HG03565 (cell line): ENCODE measurements around the gene PPP2R2B.

Source experiments
- ATAC-seq: cut with Tn5 transposase; IDR thresholded peaks from one replicate; pipeline ENCODE4 v1.9.1; 2021; ENCODE audit warnings: mild to moderate bottlenecking, moderate library complexity; ENCODE audit not compliant: unreplicated experiment

The PPP2R2B gene

GRCh38 chr5:146667633-146668272 lies 210.8 kb downstream of the PPP2R2B start:
- no peak for ATAC-seq

DNA sequence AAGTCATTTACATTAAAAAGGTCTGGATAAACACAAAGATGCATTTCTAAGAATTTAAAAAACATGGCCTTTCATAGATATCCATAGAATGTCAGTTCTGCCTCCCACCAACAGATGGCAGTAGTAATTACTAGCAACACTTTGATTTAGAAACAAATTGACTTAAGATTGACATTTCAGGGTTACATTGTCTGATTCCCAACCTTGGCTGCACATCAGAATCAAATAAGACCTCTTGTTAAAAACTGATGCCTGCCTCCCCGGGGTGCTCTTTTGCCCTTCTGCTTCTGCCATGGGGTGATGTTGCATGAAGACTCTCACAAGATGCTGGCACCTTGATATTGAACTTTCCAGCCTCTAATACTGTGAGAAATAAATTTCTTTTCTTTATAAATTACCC lies 216.3 kb downstream of the PPP2R2B start:
- peak; percentile 47 for ATAC-seq

DNA sequence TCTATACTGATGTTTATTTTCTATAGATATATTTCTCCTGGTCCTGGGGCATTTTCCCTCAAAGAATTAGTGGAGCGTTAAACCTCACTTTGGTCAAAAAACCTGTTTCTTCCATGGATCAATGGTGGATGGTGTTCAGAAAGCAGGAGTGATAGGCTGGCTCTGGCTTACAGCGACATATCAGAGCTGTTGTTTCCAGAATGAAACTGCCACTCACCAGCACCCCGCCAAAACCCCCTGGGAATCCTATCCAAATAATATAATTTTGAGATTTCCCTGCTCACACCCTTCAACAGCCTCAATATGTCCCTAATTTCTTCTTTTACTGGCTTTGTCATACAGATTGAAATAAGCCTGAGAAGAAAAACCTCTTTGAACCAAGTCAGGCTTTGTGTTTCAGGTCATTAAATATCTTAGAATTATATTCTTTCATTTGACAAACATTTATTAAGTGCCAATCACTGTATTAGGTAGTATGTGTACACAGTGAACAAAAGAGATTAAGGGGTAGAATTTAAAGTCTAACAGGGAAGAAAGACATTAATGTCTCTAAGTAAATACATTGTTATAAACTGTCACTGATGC lies 218.1 kb downstream of the PPP2R2B start:
- ATAC-seq: no peak

GRCh38 chr5:146659961-146660360 lies 218.6 kb downstream of the PPP2R2B start:
- ATAC-seq: no peak

- ATAC-seq: no peak
Observed at GRCh38 chr5:146656703-146657102, 221.9 kb downstream of the PPP2R2B start.

DNA sequence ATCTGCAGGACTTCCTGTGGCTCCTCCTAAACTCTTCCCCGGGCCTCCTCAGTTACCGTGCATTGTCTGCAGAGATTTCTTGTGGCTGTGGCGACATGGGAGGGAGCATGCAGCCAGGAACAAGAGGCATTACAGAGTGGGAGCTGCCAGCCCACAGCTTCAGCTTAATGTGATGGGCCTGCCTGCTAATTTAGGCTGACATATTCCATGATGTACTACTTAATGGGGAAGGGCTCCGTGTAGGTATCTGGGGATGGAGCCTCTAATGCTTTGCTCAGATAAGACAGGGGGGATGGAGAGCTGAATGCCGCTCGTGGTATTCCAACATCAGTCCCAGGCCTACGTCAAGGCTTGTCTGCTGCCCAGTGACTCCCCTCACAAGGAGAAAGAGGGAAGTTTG lies 225.0 kb downstream of the PPP2R2B start:
- ATAC-seq: no peak

DNA sequence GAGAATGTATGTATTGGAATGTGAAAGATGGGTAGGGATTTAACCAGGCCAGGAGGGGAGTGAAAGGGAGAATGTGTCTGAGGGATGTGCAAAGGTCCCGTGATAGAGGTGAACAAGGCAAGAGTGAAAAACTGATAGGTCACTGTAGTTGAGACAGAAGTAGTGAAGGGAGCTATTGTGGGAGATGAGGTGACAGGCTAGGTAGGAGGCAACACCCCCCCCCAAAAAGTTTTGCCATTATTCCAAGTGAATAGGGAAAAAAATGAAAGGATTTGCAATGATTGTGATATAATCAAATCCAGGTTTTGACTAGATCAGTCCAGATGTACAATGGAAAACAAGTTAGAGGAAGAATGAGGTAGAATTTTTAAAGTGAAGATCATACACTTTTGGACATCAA lies 226.0 kb downstream of the PPP2R2B start:
- no peak for ATAC-seq

DNA sequence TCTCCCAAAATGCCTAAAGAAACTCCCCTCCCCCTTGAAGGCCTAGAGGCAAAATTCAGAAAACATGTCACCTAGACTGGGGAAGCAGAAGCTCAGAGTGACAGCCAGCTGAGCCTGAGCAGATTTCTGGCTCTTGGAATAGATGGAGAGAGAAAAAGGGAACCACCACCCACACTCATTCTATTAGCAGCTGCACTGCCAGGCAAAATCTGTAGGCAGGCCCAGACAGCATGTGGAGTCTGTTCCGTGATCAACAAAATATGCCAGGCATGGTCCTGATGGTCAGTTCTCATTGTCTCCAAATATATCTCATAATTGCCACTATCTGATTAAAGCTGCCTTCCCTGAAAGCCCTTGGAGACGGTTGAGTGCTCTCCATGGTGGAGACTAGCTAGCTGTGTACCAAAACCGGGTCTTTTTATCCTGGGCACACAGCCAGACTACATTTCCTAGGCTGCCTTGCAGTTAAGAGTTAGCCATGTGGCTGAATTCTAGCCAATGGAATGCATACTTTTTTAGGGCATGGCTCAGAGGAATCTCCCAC lies 230.8 kb downstream of the PPP2R2B start:
- ATAC-seq: no peak

- no peak for ATAC-seq
Observed at GRCh38 chr5:146646441-146646840, 232.1 kb downstream of the PPP2R2B start.

- ATAC-seq: no peak
Observed at GRCh38 chr5:146645342-146645741, 233.2 kb downstream of the PPP2R2B start.

DNA sequence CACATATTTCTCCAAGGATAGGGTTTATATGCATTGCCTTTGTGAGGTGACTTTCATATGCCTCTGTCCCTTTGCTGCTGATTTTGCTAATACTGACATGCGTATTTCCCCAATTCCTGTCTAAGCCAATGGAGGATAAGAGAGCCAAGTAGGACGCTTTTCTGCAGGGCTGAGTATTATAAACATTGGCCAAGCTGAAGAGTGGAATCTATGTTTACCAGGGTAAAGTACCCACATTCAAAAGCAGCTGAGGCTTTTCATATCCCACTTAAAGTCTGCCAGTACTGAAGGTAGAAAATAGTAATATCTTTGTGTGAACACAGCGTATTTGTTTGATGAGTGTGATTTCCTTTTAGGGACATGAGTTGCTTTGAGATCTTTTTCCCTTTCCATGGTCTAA lies 233.7 kb downstream of the PPP2R2B start:
- ATAC-seq: no peak

DNA sequence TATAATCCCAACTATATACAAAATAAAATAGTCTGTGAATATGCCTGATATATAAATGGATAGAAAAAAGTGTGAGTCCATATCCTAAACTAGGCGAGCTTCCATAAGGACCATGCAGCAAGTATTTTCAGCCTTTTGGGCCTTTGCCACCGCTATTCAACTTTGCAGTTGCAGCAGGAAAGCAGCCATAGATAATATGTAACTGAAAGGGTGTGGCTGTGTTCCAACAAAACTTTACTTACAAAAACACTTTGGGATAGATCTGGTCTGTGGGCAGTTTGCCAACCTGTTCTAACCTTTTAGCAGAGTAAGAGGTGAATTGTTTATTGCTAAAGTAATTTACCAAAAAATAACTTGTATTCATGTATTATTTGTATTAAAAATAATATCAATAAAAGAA lies 234.8 kb downstream of the PPP2R2B start:
- no peak for ATAC-seq

DNA sequence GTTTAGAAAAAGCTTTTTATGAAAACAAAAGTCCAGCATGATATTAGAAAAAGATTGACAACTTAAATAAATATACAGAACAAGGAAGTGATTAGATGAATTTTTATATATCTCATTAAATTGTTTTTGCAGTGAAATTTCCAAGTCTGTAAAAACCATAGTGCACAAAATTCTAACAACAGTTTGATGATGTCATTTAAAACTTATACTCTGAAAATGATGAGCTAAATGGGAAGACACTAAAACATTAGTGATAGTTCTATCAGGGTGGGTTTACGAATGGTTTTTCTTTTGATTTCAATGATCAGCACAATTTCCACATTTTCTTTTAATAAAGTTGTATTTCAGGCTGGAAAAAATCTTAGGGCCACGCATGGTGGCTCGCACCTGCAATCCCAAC lies 236.1 kb downstream of the PPP2R2B start:
- no peak for ATAC-seq

GRCh38 chr5:146641941-146642340 lies 236.6 kb downstream of the PPP2R2B start:
- no peak for ATAC-seq

DNA sequence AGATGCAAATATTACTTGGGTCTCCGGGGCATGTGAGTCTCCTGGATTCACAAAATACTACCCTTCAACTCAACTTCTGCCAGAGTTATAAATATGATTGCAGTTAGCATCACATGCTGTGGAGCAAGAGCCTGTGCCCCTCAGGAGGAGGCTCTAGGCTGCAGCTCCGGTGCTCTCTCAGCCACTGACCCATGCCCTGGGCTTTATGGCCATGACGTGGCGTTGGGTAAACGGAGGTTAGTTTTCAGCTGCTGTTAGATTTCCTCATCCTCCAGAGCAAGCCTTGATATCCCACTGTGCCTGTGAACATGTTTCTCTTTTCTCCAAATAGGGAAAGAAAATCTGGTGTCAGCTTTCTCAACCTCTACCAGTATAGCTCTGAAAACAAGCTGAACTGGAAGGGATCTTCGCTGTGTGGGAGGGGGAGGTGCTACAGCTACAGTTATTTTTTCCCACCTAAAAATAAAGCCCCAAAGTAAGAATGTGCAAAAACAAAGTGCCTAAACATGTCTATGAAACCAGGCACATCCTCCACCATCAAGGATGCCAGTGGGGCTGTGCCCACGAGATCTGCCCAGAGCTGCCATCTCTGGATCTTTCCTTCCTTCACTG lies 238.2 kb downstream of the PPP2R2B start:
- ATAC-seq: no peak

- no peak for ATAC-seq
Observed at GRCh38 chr5:146635443-146635842, 243.1 kb downstream of the PPP2R2B start.

- ATAC-seq: no peak
Observed at GRCh38 chr5:146633323-146633764, 245.2 kb downstream of the PPP2R2B start.

GRCh38 chr5:146632620-146633322 lies 245.8 kb downstream of the PPP2R2B start:
- ATAC-seq: no peak

- no peak for ATAC-seq
Observed at GRCh38 chr5:146630472-146630871, 248.1 kb downstream of the PPP2R2B start.

DNA sequence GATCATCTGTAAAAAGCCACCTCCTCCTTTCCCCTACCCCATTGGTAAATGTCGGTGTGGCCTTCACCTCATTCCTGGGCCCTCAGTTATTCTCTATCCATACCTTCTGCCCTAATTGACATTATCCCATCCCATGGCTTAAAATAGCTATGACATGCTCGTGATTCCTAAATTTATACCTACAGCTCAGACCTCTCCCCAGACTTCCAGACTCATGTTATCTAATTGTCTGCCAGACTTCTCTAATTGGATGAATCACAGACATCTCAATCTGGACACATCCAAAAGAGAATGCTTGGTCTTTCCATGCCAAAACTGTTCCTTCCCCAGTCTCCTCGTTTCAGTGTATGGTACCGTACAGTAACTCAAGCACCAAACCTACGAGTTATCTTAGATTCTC lies 249.6 kb downstream of the PPP2R2B start:
- ATAC-seq: no peak

- no peak for ATAC-seq
Observed at GRCh38 chr5:146626936-146627335, 251.6 kb downstream of the PPP2R2B start.

DNA sequence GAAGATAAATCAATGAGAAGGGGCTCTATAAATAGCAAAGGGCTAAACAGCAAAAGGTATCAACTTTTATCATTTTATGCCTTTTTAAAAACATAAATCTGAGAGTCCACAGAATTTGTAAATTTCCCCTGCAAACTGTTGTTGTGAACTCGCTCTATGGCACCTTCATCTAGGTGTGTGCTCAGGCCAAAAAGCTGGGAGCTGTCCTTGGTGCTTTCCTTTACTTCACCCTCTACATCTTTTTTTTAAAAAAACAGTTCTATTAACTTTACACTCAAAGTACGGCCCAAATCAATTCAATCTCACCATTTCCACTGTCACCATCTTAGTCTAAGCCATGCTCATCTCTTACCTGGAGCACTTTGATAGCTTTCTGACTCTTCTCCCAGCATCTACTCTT lies 254.4 kb downstream of the PPP2R2B start:
- no peak for ATAC-seq
